ENCODE data around the gene INAFM2.

Gene INAFM2

GRCh38 chr15:40345225-40345866, 21.9 kb downstream of the INAFM2 start:
- no peak for FAIRE-seq

DNA sequence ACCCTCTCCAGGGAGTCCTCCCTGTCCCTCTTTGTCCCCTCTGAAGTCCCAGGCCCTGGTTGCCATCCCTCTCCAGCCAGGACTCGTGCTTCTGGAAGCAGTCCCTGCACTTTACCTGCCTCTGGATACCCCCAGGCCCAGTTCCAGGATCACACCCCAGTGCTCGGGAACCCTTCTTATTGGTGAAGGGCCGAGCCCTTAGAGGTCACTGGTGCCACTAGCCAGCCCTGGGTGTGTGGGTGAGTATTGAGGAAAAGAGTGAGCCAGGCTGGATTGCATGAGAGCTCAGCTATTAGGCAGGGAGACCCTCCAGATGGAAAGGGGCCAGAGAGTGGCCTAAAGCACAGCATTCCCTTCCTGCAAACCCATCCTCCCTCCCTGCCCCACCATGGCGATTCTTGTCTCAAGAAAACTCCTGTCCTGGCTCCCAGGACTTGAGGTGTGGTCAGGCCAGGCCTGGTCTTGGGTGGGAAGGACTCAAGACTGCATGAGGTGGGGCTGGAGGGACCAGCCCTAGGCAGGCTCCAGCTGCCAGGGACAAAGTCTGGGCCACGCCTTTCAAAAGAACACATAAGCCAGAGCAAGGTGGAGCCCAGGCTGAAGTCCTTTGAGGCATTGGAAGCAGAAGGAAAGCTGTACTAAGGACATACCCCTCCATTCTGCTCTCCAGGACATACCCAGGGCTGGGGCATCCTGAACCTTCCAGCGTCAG, 22.5 kb downstream of the INAFM2 start:
- FAIRE-seq, result no peak

DNA sequence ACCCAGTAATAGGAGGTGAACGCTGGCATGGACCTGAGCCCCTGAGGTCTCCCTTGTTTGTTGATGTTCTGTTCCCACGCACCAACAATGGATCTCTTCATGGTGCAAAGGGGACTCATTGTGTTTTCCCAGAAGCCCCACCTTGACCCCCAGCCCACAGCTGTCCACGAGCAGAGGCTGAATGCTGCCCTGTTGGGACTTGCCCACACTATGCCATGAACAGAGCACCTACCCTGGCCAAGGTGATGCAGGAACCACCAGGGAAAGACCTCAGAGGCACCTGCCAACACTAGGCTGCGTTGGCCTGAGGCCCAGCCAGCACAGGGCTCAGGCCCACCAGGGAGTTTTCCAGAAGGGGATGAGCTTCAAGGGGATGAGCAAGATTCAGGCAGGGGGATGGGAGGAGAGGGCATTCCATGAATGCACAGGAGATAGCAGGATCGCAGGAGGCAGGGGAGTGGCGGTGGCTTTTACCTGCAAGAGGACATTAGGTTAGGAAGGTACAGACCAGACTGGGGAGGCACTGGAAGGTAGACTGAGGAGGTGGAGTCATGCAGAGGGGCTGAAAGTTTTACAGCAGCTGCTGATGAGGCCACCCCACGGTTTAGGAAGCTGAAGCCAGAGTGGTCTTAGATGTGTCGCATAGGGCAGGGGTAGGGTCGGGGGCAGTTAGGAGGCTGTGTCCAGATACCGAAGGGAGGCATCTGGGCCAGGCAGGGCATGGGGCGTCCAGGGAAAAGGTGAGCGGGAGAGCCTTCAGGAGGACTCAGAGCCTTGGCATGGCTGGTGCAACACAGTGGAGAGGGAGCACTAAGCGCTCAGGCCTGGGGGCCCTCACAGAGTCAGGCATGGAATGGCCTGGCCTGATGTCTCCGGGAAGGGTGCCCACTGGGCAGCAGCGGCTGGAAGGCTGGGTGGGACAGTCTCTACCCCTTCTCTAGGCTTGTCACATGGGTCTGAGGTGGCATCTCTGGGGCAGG, 23.4 kb downstream of the INAFM2 start:
- FAIRE-seq, result no peak

DNA sequence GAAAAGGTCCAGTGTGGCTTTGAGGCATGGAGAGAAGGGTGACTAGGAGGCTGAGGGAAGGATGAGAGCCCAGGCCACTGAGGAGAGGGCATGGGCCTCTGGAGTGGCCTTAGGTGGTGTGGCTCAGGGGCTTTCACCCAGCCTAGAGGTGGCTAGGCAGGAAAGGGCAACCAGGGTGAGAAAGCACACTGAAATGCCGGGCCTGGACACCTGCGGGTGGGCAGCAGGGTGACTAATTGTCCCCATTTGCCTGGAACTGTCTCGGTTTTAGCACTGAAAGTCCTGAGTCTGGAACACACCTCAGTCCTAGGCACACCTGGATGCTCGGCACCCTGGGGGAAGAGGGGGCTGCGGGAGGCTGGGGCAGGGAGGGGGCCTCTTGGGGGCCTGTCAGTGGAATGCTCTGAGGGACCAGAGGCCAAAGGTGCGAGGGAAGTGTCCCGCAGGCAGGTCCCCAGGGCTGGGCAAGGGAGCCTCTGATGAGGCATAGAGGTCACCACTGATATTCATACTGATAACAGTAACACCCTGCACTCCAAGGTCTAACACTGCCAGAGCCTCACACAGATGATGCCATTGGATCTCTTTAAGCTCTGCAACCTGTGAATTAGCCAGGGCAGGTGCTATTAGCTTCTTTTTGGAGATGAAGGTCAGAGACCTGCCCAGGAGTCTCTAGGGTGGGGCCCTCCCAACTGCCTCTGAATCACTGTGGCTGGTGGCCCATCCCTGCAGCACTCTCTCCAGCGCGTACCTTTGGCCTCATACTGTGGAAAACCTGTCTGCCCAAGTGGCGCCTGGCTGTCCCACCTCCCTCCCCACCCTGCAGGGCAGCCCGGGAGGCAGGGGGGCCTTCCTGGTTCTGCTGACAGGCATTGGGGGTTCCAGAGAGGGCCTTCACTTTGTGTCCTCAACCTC, 24.3 kb downstream of the INAFM2 start:
- no peak for FAIRE-seq

DNA sequence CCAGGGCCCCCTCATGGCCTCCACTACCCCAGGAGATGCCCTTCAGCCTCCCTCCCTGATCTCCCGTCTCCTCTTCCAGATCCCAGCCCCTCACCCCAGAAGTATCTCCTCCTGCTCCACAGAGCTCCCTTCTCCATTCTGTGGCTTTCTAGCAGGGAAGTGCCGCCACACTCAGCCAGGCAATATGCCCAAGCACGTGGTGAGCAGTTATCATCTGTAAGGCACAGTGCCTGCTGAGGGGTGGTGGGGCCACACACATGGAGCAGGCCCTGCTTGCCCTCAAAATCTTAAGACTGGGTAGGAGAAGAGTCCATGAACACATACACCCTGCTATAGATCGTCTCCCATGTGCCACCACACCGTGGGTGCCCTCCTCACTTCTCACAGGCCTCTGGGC, 25.0 kb downstream of the INAFM2 start:
- FAIRE-seq, result no peak

GRCh38 chr15:40349163-40349562, 25.7 kb downstream of the INAFM2 start:
- peak; percentile 14 for FAIRE-seq

- no peak for FAIRE-seq
Measured at GRCh38 chr15:40352281-40352901, 28.9 kb downstream of the INAFM2 start.

- no peak for FAIRE-seq
Measured at GRCh38 chr15:40353697-40354096, 30.2 kb downstream of the INAFM2 start.

DNA sequence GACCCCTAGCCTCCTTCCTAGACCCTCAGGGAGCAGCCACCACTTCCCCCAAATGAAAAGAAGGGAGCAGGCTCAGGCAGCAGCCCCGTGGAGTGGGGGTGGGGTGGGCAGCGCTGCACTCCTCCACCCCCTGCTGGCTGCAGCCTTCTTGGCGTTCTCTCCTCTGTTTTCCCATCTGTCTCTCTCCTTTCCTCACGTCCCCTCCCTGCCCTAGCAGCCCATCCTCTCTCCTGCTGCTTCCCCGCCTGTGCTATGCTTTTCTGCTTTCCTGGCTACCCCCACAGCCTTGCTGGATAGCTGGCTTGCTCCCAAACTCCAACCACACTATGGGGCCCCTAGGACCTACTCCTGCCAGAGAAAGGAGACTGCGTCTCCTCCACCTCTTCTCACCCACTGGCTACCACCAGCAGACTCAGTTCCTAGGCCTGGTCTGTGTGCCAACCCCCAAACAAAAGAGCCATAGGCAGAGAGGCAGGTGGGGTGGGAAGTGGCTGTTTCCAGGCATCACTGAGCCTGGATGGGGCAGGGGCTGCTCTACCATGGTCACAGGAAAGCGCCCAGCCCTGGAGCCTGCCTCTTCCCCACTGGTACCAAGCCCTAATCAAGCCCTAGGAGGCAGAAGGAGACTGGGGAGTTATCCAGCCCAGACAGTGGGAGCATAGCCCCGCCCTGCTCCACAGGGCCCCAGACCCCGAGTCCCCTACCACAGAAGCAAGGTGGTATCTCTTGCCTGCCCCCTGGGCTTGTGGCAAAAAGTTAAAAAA, 31.1 kb downstream of the INAFM2 start:
- no peak for FAIRE-seq

- no peak for FAIRE-seq
Measured at GRCh38 chr15:40355976-40356585, 32.6 kb downstream of the INAFM2 start.

DNA sequence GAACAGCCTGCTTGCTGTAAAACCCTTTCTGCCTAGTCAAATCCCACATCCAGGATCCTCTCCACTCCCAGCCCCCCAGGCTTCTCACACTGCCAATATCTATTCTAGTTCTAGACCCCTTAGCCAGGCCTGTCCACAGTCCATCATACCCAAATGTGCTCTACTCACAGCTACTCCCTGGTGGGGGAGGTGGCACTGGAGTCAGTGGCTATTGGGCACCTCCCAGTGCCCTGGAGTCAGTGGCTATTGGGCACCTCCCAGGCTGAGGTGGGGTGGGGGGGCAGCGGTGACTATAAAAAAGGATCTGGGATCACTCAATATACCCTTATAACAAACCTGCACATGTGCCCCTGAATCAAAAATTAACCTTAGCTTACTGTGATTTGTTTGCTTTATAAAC, 33.8 kb downstream of the INAFM2 start:
- no peak for FAIRE-seq

- no peak for FAIRE-seq
Measured at GRCh38 chr15:40357723-40358470, 34.4 kb downstream of the INAFM2 start, which contains the start of gene DISP2. DISP2 (plus strand) TSS chr15:40358219; CDS start chr15:40358322, 103 bp downstream.

DNA sequence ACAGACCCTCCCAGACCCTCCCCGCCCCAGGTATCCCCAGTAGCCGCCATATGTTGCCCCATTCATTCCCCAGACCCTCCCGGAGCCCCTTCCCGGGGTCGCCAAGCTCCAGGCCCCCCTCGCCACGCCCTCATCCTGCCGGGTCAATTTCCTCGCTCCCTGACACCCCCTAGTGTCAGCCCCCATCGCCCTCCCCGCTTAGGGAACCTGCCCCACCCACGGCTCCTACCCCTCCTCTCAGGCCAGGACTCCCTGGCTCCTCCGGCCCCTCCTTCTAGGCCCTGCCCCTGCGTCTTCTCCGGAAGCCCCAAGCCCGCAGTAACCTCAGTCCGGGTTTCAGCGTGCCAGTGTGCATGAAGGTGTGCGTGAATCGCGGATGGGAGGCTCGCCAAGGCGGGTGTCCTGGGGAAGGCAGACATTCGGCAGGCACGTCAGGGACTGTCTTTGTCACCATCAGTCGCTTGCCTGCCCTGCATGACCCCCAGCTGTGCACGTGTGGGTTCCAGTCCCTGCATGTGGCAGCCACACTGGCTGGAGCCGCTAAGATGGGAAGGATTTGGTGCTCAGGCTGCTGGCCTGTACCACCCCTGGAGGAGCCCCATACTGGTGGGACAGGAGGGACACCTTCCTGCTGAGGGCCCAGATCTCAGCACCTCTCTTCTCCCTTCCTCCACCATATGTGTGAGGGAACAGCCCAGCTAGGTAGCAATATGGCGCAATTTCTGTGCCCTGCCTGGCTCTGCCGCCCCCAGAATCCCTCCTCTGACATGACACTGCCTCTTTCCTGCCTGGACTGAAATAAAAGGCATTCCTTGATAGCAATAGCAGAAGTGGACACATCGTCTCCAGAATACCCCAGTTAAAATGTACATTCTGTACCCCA, 35.2 kb downstream of the INAFM2 start:
- FAIRE-seq, result no peak

- FAIRE-seq, result no peak
Measured at GRCh38 chr15:40360015-40360414, 36.5 kb downstream of the INAFM2 start.

GRCh38 chr15:40361640-40362039, 38.1 kb downstream of the INAFM2 start:
- no peak for FAIRE-seq

GRCh38 chr15:40363611-40364010, 40.1 kb downstream of the INAFM2 start:
- no peak for FAIRE-seq

DNA sequence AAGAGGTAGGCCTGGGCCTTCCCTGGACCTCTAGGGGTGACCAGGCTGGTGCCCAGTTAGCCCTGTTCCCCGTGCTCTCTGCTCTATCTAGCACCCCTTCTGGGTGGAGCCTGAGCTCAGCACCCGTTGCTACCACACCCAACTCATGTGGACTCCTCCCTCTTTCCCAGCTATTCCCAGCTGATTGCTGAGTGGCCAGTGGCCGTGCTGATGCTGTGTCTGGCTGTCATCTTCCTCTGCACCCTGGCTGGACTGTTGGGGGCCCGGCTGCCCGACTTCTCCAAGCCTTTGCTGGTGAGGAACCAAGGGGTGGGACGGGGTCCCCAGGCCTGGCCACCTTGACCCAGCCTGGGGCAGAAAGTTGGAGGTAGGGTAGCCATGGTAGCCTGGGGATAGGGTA, 40.8 kb downstream of the INAFM2 start:
- FAIRE-seq, result no peak

- FAIRE-seq, result no peak
Measured at GRCh38 chr15:40365016-40365415, 41.5 kb downstream of the INAFM2 start.

Data from colon (tissue), 2 donors.